HG02870 (cell line): ENCODE results near the gene IRF7.
A peak's percentile ranks its signal among the peaks of the same experiment; 100 is the strongest.
"Not testable (repeated sequence)": the region's sequence is repeated elsewhere in the genome, so short reads cannot be mapped to it uniquely, and the experiment has no call there.

Experiments used
- ATAC-seq: cut with Tn5 transposase; IDR thresholded peaks from one replicate; pipeline ENCODE4 v1.9.1; 2021; ENCODE audit warnings: mild to moderate bottlenecking, moderate library complexity; ENCODE audit not compliant: unreplicated experiment

Gene IRF7

GRCh38 chr11:584287-584686, 31.5 kb downstream of the IRF7 start:
- ATAC-seq = no peak

DNA sequence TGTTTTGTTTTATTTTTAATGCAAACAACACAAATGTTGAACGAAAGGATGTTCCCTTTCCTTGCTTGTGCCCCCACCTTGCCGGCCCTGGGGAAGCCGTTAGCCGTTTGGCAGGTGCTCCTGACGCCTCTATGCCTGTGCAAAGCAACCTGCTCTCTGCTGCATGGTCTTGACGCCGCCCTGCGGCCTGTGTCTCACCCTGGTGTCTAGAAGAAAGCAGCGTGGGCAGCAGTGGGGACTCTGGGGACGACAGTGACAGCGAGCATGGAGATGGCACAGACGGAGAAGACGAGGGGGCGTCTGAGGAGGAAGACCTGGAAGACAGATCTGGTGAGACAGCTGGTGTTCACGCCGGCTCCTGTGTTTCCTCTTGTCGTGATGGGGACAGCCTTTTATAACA, 34.0 kb downstream of the IRF7 start:
- ATAC-seq = no peak

- ATAC-seq = no peak
These were observed 34.4 kb downstream of the IRF7 start for GRCh38 chr11:581342-581741.

- no peak for ATAC-seq
These were observed 35.7 kb downstream of the IRF7 start for GRCh38 chr11:579830-580601.

DNA sequence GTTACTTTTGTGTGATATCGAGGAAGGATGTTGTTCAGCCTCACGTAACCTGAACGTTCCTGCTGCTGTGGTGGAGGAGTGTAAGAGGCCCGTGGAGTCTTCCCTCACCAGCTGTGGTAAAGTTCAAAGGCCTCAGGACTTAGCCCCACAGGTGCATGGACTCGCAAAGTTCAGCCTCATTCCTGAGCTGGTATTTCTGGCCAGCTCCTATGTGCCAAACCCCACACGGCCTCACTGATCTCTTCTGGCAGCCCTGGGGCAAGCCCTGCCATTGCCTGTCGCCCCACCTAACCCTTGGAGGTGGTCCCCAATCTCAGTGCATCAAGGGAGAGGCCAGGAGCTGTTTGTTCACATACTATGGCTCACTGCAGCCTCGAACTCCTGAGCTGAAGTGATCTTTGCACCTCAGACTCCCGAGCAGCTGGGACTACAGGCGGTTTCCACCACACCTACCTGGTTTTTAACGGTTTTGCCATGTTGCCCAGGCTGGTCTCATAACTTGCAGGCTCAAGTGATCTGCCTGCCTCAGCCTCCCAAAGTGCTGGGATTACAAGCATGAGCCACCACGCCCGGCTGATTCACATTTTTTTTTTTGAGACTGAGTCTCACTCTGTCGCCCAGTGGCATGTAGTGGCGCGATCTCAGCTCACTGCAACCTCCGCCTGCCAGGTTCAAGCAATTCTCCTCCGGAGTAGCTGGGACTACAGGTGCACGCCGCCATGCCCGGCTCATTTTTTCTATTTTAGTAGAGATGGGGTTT, 37.3 kb downstream of the IRF7 start:
- no peak for ATAC-seq

GRCh38 chr11:577611-577894, 38.2 kb downstream of the IRF7 start:
- ATAC-seq = no peak

GRCh38 chr11:576811-577610, 38.7 kb downstream of the IRF7 start:
- no peak for ATAC-seq

GRCh38 chr11:575996-576768, 39.6 kb downstream of the IRF7 start, which contains the start of gene PHRF1:
PHRF1 (plus strand) TSS chr11:576470; CDS start chr11:581513, 5,043 bp downstream.
- peak; percentile 83 for ATAC-seq

GRCh38 chr11:575313-575995, 40.3 kb downstream of the IRF7 start:
- ATAC-seq = no peak

DNA sequence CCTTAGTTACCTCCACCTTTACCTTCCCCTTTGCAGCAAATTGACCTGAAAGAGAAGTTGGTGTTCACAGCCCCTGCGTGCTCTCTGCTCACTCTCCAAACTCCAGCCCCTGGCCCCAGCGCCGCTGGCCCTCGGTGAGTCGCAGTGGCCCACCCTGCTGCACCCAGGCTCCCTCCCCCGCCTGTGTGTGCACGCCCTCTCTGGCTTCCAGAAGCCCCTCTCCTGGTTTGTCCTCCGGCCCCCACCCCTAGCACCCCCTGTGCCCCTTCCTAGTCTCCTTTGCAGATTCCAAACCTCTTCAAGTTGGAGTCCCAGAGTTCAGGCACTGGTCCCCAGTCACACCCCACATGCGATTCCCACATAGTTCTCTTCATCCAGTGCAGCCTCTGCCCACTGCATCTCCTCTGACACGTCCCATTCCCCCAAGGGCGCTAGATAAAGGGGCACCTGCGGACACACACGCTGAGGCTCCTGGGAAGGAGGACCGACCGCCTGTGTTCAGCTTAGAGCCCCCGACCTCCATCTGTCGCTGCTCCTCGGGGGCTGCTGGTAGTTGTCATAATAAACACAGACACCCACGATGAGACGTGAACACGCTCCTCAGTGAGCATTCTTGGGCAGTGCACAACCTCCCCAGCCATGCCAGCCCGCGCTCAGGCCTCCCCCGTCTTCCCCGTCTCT, 41.0 kb downstream of the IRF7 start:
- ATAC-seq = no peak

DNA sequence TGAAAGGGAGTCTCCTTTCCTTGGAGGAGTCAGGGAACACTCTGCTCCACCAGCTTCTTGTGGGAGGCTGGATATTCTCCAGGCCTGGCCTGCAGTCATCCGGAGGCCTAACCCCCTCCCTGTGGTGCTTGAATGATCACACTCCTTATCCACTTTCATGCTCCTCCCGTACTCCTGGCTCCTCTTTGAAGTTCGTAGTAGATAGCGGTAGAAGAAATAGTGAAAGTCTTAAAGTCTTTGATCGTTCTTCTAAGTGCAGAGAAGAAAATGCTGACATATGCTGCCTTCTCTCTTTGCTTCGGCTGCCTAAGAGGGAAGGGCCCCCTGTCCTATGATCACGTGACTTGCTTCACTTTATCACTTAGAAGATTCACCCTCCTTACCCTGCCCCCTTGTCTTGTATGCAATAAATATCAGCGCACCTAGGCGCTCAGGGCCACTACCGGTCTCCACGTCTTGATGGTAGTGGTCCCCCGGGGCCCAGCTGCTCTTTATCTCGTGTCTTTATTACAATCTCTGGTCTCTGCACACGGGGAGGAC, 41.6 kb downstream of the IRF7 start:
- ATAC-seq = not testable (repeated sequence)

GRCh38 chr11:573146-573759, 42.5 kb downstream of the IRF7 start:
- ATAC-seq = no peak

DNA sequence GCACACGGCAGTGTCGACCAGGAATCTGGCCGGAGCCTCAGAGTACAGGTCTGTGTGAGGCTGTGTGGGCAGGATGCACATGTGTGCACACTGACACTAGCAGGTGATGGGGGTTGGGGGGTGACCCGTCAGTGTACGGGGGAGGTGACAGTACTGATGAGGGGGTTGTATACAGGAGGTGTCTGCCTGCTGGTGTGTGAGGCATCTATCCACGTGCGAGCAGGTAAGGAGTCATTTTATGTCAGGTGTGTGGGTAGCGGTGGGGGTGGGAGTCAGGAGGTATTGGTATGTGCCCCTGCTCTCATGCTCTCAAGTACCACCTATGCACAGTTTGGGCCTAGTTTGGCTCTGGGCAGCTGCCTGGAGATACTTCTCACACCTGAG, 44.0 kb downstream of the IRF7 start:
- ATAC-seq = no peak

DNA sequence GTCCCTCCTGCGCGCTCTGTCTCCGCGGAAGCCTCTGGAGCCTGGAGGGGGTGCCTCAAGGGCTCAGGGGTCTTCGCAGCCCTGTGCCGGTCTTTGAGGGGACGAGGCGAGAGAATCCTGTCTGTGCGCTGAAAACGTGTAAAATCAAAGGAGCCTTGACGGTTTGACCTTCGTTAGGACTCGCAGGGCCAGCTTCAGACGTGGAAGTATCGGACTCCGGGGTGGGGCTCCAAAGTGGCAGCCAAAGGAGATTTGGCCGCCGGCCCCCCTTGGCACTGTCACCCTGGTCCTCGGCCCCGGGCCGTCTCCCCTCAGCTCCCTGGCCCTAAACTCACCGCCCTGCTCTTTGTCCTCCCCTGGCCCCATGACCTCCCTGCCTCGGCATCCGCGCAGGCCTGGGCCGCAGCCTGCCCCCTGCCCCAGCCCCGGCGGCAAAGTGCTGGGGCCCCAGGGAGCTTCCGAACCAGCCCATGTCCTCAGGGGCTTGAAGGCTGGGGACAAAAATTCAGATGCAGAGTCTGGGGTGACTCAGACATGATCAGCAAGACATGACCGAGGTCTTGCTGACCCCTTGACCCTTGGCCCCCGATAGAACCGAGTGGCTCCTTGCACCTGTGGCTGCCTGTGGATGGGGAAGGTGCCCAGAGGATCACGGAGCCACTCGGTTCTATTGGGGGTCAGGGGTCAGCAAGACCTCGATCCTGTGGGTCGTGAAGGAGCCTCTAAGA, 46.4 kb downstream of the IRF7 start:
- no peak for ATAC-seq

- ATAC-seq = peak; percentile 83
These were observed 47.2 kb downstream of the IRF7 start for GRCh38 chr11:568306-569157.

- ATAC-seq = no peak
These were observed 48.0 kb downstream of the IRF7 start for GRCh38 chr11:567629-568292.
